Measurements from ENCODE around the gene HEPACAM2. TPM values are rescaled to one million over a fixed set of nuclear protein-coding genes. Genes with fewer than 3 reads are reported as not detected.

HEPACAM2 gene
- polyA plus RNA-seq, 2 of the 4 experiments (the other 2 are of a cell fraction), result 0.05 TPM; not detected in 1

- Histone ChIP-seq H3K4me1 (no peaks in the 10 kb centered on the region), H3K27ac (no peak overlapping the region), H3K4me2 (no peak overlapping the region), H3K4me3 (no peak overlapping the region), H3K9me3 (no peaks in the 10 kb centered on the region)
- no peak for DNase-seq (ENCODE audit: low read depth in 1 of 2, low spot score in 1 of 2)
- no peak for ATAC-seq
- CTCF ChIA-PET, result interaction anchor here (1.5 kb wide), 1 partner anchor 8 kb away, joined by 6 read pairs; no protein-coding TSS in a partner anchor
- TF ChIP-seq ZNF302 (CRISPR knock-in tag; IDR thresholded peaks at IDR 0.05), result no peak
- no peak for TF ChIP-seq FOSB (CRISPR knock-in tag; IDR thresholded peaks at IDR 0.05)
- no peak for TF ChIP-seq KDM5A (IDR thresholded peaks at IDR 0.05)
- no peak for TF ChIP-seq NR3C1 (IDR thresholded peaks at IDR 0.05)
- no peak for TF ChIP-seq CTCF (IDR thresholded peaks at IDR 0.05)
- no peak for TF ChIP-seq MYC (IDR thresholded peaks at IDR 0.05; ENCODE audit: borderline replicate concordance, low read length)
- TF ChIP-seq GATA3 (IDR thresholded peaks at IDR 0.05; ENCODE audit: borderline replicate concordance), result no peak
- TF ChIP-seq TFCP2L1 (CRISPR knock-in tag; IDR thresholded peaks at IDR 0.05), result no peak
- TF ChIP-seq ZC3H11A (IDR thresholded peaks at IDR 0.05), result no peak
- no peak for TF ChIP-seq NFE2L2 (conservative IDR thresholded peaks at IDR 0.05; ENCODE audit: low read length)
- no peak for TF ChIP-seq BHLHE40 (IDR thresholded peaks at IDR 0.05; ENCODE audit: low read depth, low read length)
- no peak for TF ChIP-seq POLR2AphosphoS2 (conservative IDR thresholded peaks at IDR 0.05; ENCODE audit: low read length)
- no peak for FAIRE-seq
- POLR2A ChIA-PET, result no interaction called here
- 71% methylated on average over 1 of the region's 1 CpG for WGBS (ENCODE audit: missing lambda C conversion rate)
Observed at GRCh38 chr7:93219868-93220267, 6.4 kb downstream of the HEPACAM2 start.

DNA sequence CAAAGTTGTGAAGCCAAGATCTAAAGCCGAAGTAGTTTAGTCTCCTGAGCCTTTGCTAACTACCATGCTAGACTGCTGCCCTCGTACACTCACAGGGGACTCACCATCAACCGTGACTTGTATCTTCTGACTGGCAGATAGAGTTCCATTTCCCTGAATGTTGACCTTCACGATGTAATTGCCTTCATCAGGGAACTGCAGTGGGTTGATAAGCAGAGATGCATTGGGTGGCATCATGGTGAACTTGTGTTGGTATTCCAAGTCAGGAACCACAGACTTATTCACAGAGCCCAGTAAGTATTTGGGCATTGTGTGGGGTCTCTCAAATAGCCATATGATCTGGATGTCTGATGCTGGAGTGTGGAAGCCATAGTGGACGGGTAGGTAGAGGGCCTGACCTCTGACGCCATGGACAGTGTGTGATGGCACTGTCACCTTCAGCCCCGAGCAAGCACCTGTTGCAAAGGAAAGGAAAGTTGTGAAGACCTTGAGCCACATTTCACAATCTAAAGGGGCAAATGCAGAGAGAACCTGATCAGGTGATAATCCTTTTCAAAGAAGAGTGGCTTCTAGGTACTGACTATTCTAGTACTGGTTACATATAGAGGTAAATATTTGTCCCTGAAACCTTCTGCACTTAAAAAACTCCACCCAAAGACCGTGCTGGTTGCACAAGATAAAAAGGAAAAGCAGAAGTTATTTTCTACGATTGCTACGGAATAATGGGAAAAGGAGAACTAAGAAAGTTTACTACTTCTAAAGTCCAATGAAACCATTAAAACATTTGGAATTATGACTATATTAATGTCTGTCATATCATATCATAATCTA, 7.1 kb downstream of the HEPACAM2 start:
- TF ChIP-seq RAD21 (conservative IDR thresholded peaks at IDR 0.05 in 1 of 2, IDR thresholded peaks at IDR 0.05 in 1 of 2), result no peak
- TF ChIP-seq BHLHE40 (IDR thresholded peaks at IDR 0.05; ENCODE audit: low read depth, low read length), result no peak
- no peak for TF ChIP-seq RARB (CRISPR knock-in tag; IDR thresholded peaks at IDR 0.05)
- no peak for TF ChIP-seq POLR2A (IDR thresholded peaks at IDR 0.05; ENCODE audit: low read length)
- no peak for TF ChIP-seq SREBF2 (IDR thresholded peaks at IDR 0.05)
- TF ChIP-seq CBX2 (IDR thresholded peaks at IDR 0.05; ENCODE audit: borderline replicate concordance, low read depth), result no peak
- TF ChIP-seq, protein P1, sequence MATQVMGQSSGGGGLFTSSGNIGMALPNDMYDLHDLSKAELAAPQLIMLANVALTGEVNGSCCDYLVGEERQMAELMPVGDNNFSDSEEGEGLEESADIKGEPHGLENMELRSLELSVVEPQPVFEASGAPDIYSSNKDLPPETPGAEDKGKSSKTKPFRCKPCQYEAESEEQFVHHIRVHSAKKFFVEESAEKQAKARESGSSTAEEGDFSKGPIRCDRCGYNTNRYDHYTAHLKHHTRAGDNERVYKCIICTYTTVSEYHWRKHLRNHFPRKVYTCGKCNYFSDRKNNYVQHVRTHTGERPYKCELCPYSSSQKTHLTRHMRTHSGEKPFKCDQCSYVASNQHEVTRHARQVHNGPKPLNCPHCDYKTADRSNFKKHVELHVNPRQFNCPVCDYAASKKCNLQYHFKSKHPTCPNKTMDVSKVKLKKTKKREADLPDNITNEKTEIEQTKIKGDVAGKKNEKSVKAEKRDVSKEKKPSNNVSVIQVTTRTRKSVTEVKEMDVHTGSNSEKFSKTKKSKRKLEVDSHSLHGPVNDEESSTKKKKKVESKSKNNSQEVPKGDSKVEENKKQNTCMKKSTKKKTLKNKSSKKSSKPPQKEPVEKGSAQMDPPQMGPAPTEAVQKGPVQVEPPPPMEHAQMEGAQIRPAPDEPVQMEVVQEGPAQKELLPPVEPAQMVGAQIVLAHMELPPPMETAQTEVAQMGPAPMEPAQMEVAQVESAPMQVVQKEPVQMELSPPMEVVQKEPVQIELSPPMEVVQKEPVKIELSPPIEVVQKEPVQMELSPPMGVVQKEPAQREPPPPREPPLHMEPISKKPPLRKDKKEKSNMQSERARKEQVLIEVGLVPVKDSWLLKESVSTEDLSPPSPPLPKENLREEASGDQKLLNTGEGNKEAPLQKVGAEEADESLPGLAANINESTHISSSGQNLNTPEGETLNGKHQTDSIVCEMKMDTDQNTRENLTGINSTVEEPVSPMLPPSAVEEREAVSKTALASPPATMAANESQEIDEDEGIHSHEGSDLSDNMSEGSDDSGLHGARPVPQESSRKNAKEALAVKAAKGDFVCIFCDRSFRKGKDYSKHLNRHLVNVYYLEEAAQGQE (IDR thresholded peaks at IDR 0.05), result no peak
- no peak for TF ChIP-seq CEBPB (IDR thresholded peaks at IDR 0.05)
- TF ChIP-seq, protein P2, sequence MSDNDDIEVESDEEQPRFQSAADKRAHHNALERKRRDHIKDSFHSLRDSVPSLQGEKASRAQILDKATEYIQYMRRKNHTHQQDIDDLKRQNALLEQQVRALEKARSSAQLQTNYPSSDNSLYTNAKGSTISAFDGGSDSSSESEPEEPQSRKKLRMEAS (IDR thresholded peaks at IDR 0.05), result no peak
- no peak for TF ChIP-seq FOXS1 (CRISPR knock-in tag; IDR thresholded peaks at IDR 0.05)
- TF ChIP-seq CHD2 (IDR thresholded peaks at IDR 0.05; ENCODE audit: low read length, partially characterized antibody), result no peak
- TF ChIP-seq, protein P3, sequence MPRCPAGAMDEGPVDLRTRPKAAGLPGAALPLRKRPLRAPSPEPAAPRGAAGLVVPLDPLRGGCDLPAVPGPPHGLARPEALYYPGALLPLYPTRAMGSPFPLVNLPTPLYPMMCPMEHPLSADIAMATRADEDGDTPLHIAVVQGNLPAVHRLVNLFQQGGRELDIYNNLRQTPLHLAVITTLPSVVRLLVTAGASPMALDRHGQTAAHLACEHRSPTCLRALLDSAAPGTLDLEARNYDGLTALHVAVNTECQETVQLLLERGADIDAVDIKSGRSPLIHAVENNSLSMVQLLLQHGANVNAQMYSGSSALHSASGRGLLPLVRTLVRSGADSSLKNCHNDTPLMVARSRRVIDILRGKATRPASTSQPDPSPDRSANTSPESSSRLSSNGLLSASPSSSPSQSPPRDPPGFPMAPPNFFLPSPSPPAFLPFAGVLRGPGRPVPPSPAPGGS (IDR thresholded peaks at IDR 0.05), result no peak
- TF ChIP-seq MAFK (IDR thresholded peaks at IDR 0.05; ENCODE audit: partially characterized antibody), result no peak
- TF ChIP-seq, protein P4, sequence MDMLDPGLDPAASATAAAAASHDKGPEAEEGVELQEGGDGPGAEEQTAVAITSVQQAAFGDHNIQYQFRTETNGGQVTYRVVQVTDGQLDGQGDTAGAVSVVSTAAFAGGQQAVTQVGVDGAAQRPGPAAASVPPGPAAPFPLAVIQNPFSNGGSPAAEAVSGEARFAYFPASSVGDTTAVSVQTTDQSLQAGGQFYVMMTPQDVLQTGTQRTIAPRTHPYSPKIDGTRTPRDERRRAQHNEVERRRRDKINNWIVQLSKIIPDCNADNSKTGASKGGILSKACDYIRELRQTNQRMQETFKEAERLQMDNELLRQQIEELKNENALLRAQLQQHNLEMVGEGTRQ (IDR thresholded peaks at IDR 0.05), result no peak
- TF ChIP-seq NR3C1 (IDR thresholded peaks at IDR 0.05), result no peak
- TF ChIP-seq, protein P5, sequence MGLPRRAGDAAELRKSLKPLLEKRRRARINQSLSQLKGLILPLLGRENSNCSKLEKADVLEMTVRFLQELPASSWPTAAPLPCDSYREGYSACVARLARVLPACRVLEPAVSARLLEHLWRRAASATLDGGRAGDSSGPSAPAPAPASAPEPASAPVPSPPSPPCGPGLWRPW (IDR thresholded peaks at IDR 0.05), result no peak
- TF ChIP-seq TP53 (CRISPR knock-in tag; IDR thresholded peaks at IDR 0.05), result no peak
- TF ChIP-seq RCOR1 (IDR thresholded peaks at IDR 0.05; ENCODE audit: low read depth, low read length), result no peak
- TF ChIP-seq ESRRA (IDR thresholded peaks at IDR 0.05; ENCODE audit: borderline replicate concordance, low read length), result no peak
- WGBS (ENCODE audit: missing lambda C conversion rate), result 25% methylated on average over 10 of the region's 10 CpGs
- FAIRE-seq (no peak), DNase-seq (ENCODE audit: low read depth in 1 of 2, low spot score in 1 of 2) (no peak), ATAC-seq (no peak)
- Histone ChIP-seq H3K27ac (no peak overlapping the region), H3K4me1 (no peaks in the 10 kb centered on the region), H3K4me3 (no peak overlapping the region), H3K4me2 (no peak overlapping the region), H3K9me3 (no peaks in the 10 kb centered on the region)
- ChIA-PET CTCF (interaction anchor here (1.5 kb wide), 1 partner anchor 9 kb away, joined by 6 read pairs; no protein-coding TSS in a partner anchor), POLR2A (no interaction called here)
